ENCODE data around the gene CEACAM19. TPM values are rescaled to one million over a fixed set of nuclear protein-coding genes. Genes with fewer than 3 reads are reported as not detected.

CEACAM19 gene
- total RNA-seq, 1 experiment from 2014 or later: 3.5 TPM

DNA sequence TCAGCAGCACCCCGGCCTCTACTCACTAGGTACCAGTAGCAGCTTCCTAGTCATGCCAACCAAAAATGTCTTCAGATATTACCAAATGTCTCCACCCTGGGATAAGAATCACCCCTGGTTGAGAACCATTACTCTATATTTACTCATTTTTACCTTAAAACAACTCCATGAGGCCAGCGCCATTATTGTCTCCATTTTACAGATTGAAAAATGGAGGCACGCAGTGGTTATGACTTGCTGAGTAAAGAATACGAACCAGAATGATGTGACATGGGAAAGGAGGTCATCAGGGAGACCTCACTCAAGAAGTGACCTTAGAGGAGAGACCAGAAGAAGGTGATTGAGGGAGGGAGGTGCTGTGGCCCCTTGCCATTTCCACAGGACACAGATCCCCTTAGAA is 2.2 kb downstream of the CEACAM19 start:
- no peak overlapping the region for H2AFZ ChIP-seq (ENCODE audit: low read length)
- WGBS (ENCODE audit: extremely low coverage, insufficient read length, low lambda C conversion rate): no CpG with 5 or more reads among the region's 4 CpGs
- no peak overlapping the region for H2BK5ac ChIP-seq (ENCODE audit: insufficient read length, low read length)
- no peaks in the 10 kb centered on the region; the same call in 1 of the 2 replicates for H3K27me3 ChIP-seq (ENCODE audit: insufficient read depth, low read length)
- H3K9ac ChIP-seq (ENCODE audit: extremely low read depth, insufficient read length, low read length): no peak overlapping the region
- Mint-ChIP-seq H3K36me3 (ENCODE audit: insufficient read depth in 1 of 3, low read depth in 3 of 3) (no peaks in the 10 kb centered on the region), H3K27ac (no peak overlapping the region), H3K9me3 (no peaks in the 10 kb centered on the region; a peak in 1 of 5 replicates), H3K27me3 (ENCODE audit: low read depth) (no peaks in the 10 kb centered on the region; the same call in none of the 2 replicates), H3K4me1 (peaks cover 5 to 8% of the 10 kb centered on the region in 2 experiments), H3K4me3 (no peak overlapping the region)
- no peak overlapping the region for H4K8ac ChIP-seq (replicated peaks; ENCODE audit: insufficient read length, low read depth, low read length)
- no peak overlapping the region for H3K18ac ChIP-seq (ENCODE audit: insufficient read length, low read depth, low read length)
- H2BK12ac ChIP-seq (ENCODE audit: insufficient read length, low read depth, low read length): no peak overlapping the region
- no peak overlapping the region for H3T11ph ChIP-seq (ENCODE audit: low read length)
- no peak overlapping the region for H3K27ac ChIP-seq (ENCODE audit: insufficient read length, low read depth, low read length)
- no peak overlapping the region for H4K5ac ChIP-seq (ENCODE audit: insufficient read length, low read depth, low read length)
- H2BK15ac ChIP-seq (ENCODE audit: low read depth, low read length): no peak overlapping the region
- no peaks in the 10 kb centered on the region for H3K79me1 ChIP-seq (ENCODE audit: insufficient read depth, low read depth, low read length, poor library complexity, severe bottlenecking)
- H3K14ac ChIP-seq (ENCODE audit: insufficient read depth, low read length): no peak overlapping the region
- H2BK20ac ChIP-seq (ENCODE audit: low read depth, low read length, poor library complexity, severe bottlenecking): no peak overlapping the region
- no peak overlapping the region for H3K4ac ChIP-seq (ENCODE audit: low read depth, low read length)
- no peaks in the 10 kb centered on the region for H3K4me1 ChIP-seq (ENCODE audit: insufficient read depth, low read length)
- no peak overlapping the region for H2AK5ac ChIP-seq (ENCODE audit: insufficient read length, low read length)
- H3K4me2 ChIP-seq (ENCODE audit: insufficient read depth, insufficient read length, low read length): no peak overlapping the region
- H3K23ac ChIP-seq (ENCODE audit: insufficient read length, low read depth, low read length): no peak overlapping the region
- H4K20me1 ChIP-seq (ENCODE audit: control insufficient read depth, insufficient read depth, insufficient read length): no peaks in the 10 kb centered on the region
- TF ChIP-seq, protein P1, sequence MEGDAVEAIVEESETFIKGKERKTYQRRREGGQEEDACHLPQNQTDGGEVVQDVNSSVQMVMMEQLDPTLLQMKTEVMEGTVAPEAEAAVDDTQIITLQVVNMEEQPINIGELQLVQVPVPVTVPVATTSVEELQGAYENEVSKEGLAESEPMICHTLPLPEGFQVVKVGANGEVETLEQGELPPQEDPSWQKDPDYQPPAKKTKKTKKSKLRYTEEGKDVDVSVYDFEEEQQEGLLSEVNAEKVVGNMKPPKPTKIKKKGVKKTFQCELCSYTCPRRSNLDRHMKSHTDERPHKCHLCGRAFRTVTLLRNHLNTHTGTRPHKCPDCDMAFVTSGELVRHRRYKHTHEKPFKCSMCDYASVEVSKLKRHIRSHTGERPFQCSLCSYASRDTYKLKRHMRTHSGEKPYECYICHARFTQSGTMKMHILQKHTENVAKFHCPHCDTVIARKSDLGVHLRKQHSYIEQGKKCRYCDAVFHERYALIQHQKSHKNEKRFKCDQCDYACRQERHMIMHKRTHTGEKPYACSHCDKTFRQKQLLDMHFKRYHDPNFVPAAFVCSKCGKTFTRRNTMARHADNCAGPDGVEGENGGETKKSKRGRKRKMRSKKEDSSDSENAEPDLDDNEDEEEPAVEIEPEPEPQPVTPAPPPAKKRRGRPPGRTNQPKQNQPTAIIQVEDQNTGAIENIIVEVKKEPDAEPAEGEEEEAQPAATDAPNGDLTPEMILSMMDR (conservative IDR thresholded peaks at IDR 0.05): no peak
- no peaks in the 10 kb centered on the region for H3K23me2 ChIP-seq (ENCODE audit: insufficient read length, low read depth, low read length, poor library complexity, severe bottlenecking)
- no peak overlapping the region for H2BK120ac ChIP-seq (ENCODE audit: low read depth, low read length, poor library complexity, severe bottlenecking)
- H3K79me2 ChIP-seq (ENCODE audit: insufficient read depth, low read length): no peaks in the 10 kb centered on the region
- H3K56ac ChIP-seq (ENCODE audit: insufficient read length, low read depth, low read length): no peak overlapping the region
- no peak overlapping the region for H4K91ac ChIP-seq (ENCODE audit: insufficient read length, low read depth, low read length)
- H3K9me3 ChIP-seq (ENCODE audit: control insufficient read depth, low read depth, low read length): no peaks in the 10 kb centered on the region
- no peak for DNase-seq
